GM12874 (cell line): Measurements from ENCODE around the gene GSTA3.

Source experiments
- TF ChIP-seq, protein P1 (sequence below): IDR thresholded peaks from 2 replicates; pipeline ENCODE4 v1.5.1; 2011; ENCODE audit warnings: low read depth, mild to moderate bottlenecking, control low read depth, low read length, moderate library complexity; ENCODE audit not compliant: insufficient read depth

GSTA3 gene

DNA sequence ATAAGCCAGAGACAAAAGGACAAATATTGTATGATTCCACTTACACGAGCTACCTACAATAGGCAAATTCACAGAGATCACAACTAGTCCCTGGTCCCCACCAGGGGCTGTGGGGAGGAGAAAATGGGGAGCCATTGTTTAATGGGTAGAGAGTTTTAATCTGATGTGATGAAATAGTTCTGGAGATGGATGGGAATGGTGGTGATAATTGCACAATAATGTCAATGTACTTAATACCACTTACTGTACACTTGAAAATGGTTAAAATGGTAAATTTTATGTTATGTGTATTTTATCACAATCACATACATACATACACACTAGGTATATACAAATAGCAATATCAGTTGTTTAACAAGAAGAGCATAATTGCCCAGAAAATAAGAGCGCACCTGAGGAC is 24.3 kb upstream of the GSTA3 start:
- TF ChIP-seq, protein P1, sequence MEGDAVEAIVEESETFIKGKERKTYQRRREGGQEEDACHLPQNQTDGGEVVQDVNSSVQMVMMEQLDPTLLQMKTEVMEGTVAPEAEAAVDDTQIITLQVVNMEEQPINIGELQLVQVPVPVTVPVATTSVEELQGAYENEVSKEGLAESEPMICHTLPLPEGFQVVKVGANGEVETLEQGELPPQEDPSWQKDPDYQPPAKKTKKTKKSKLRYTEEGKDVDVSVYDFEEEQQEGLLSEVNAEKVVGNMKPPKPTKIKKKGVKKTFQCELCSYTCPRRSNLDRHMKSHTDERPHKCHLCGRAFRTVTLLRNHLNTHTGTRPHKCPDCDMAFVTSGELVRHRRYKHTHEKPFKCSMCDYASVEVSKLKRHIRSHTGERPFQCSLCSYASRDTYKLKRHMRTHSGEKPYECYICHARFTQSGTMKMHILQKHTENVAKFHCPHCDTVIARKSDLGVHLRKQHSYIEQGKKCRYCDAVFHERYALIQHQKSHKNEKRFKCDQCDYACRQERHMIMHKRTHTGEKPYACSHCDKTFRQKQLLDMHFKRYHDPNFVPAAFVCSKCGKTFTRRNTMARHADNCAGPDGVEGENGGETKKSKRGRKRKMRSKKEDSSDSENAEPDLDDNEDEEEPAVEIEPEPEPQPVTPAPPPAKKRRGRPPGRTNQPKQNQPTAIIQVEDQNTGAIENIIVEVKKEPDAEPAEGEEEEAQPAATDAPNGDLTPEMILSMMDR = no peak

DNA sequence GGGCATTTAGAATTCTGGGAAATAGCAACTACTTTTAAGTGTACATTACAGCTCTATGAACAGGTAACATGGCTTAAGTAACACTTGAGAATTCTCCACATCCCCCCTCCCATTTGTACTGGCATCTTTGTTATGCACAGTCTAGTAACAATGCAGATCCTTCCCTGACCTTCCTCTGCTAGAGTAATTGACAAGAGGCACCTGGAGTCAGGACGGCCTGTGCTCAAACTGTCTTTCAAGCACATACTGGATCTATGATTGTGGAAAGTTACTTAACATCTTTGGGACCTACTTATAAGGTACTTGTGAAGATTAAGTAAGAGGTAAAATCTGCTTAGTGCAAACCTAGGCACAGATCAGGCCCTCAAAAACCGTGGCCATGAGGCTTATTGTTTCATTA is 21.9 kb upstream of the GSTA3 start:
- TF ChIP-seq, protein P1 = no peak

DNA sequence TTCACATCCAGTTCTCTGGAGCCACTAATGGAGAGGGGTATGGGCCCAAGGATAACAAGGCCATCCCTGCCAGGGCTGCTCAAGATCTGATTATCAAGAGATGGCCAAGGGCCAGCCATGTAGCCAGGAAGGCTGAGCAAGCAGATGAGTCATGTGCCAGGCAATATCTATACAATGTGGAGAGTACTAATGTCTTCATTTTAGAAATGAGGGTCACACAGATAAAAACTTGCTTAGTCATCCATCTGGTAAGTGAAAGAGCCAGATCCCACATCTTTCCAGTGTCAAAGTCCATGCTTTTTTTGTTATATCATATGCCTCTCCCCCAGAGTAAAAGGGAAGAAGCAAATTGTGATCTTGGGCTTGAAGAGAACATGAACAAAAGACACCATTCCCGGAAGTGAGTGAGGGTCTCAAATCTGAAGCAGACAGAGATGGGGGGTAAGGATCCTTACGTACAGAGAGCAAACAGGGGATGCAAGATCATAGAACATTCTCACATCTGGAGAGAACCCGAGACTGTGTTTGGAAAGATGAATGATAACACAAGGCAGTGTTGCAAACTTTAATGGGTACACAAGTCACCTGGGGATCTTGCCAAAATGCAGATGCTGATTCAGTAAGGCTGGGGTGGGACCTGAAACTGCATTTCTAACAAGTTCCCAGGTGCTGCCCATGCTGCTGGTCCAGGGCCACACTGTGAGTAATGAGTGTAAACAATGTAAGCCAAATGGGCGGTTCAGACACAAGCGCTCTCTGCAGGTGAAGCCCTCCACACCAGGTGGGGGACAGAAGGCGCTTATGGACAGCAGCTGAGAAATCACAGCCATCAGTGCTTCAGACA is 20.0 kb upstream of the GSTA3 start:
- TF ChIP-seq, protein P1 = no peak

DNA sequence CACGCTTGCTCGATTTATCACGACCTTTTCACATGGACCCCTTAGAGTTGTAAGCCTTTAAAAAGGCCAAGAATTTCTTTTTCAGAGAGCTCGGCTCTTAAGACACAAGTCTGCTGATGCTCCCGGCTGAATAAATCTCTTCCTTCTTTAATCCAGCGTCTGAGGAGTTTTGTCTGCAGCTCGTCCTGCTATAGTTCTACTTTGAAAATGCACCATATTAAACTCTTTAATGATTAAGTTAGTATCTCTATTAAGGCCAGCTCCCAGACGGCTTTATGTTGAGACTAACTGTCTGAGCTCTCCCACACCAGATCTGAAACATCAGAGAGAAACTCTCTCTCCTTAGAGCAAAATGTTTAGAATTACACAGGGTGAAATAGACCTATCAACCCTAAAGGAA is 18.0 kb upstream of the GSTA3 start:
- TF ChIP-seq, protein P1 = no peak

DNA sequence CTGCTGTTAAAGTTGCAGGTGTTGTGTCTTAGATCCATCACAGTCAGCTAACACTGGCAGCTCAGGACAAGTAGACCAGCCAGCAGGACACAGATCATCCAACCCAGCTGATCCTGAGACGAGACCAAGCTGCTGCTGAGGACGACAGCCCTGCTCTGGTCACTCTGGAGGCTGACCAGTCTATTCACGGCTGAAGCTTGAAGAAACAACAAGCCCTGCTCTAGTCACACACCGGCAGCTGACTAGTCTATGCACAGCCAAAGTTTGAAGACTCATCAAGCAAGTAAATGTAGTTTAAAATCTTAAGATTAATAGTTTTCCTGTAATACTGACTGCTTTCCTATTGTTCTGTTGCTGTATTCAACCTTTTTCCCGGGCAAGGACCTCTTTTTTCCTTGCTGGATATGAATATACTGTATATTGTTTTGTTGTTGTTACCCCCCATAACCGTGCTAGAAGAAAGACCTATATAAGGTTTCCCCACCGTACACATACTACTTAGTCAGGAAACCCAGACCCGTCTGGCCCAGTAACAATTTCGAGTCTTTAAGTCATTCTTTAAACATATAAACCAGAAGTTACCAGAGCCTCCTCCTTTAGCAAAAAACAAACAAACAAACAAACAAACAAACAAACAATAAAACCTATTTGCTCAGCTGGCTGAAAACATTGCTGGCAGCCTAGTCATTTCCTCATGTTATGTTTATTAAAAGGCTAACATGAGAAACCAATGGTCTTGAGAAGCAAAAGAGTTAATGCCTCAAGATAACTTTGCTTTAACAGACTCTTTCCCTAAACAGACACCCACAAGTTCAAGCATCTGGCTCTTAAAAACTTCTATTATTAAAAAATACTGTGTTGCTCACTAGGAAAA is 16.7 kb upstream of the GSTA3 start:
- TF ChIP-seq, protein P1 = no peak

DNA sequence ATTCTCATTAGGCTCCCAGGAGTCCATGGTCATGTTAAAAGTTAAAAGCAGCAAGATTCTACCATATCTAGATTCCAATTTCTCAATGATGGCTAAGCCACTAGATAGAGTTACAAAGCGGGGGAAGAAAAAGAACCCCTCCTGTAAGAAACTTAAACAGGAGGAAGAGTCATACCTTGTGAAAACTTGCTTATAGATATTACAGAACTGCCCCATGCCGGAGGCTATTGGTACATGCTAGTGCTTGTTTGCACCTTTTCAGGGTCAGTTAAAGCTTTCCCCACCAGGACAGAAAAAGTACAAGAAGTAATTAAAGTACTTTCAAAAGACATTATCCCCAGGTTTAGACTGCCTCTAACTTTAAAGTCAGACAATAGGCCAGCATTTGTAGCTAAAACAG is 15.5 kb upstream of the GSTA3 start:
- TF ChIP-seq, protein P1 = no peak

DNA sequence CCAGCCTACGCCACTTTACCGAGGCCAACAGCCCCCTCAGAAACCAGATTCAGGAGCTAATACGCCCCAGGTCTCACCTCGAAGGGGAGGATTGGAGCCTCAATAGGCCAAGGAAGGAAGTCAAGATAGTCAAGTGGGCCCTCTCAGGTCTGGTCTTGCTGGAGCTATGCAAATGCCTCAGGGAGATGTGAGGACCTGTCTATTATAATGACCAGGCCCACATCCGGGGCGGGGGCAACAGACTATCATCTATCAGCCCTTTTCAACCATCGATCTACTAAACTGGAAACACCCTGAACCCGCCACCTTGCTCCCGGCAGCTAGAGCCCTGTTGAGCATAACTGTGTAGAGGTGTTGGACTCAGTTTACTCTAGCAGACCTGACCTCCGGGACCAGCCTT is 12.7 kb upstream of the GSTA3 start:
- TF ChIP-seq, protein P1 = no peak
